Activated CD8-positive, alpha-beta T cell treated with anti-CD3 and anti-CD28 coated beads for 36 hours (primary cell): ENCODE data around the gene KIT. TPM values are rescaled to one million over a fixed set of nuclear protein-coding genes. Genes with fewer than 3 reads are reported as not detected.

Source experiments
- ATAC-seq: fragments of 200-7000 bp; cut with Tn5 transposase; one replicate; pipeline ENCODE4 v1.10.0; 2021; ENCODE audit warnings: mild to moderate bottlenecking, moderate library complexity
- CTCF ChIA-PET: fragments of 350-600 bp; sonication (Branson Sonifier 250); formaldehyde crosslinking; loops from one replicate; lab custom pipeline; 2021; ENCODE audit warnings: antibody characterized with exemption; lab: Charles Lee
- POLR2A ChIA-PET: fragments of 350-600 bp; sonication (Branson Sonifier 250); formaldehyde crosslinking; loops from one replicate; lab custom pipeline; 2021; ENCODE audit warnings: antibody characterized with exemption; lab: Charles Lee
- DNase-seq: peaks from one replicate; pipeline ENCODE4 v3.0.0-alpha.2; 2020
- H3K27ac Mint-ChIP-seq: one replicate; pipeline ENCODE4 v1.8.0; 2021; ENCODE audit warnings: mild to moderate bottlenecking, mixed read lengths
- H3K27me3 Mint-ChIP-seq: one replicate; pipeline ENCODE4 v1.8.0; 2021; ENCODE audit warnings: mixed read lengths
- H3K36me3 Mint-ChIP-seq: one replicate; pipeline ENCODE4 v1.8.0; 2021; ENCODE audit warnings: low read depth, mixed read lengths
- H3K4me1 Mint-ChIP-seq: one replicate; pipeline ENCODE4 v1.8.0; 2021; ENCODE audit warnings: low read depth, mixed read lengths
- H3K4me3 Mint-ChIP-seq: one replicate; pipeline ENCODE4 v1.8.0; 2021; ENCODE audit warnings: mild to moderate bottlenecking, moderate library complexity, mixed read lengths
- H3K9me3 Mint-ChIP-seq: one replicate; pipeline ENCODE4 v1.8.0; 2021; ENCODE audit warnings: mixed read lengths
- CTCF ChIP-seq: fragments of 200-600 bp; IDR thresholded peaks from one replicate; pipeline ENCODE4 v1.8.0; 2022; ENCODE audit warnings: antibody characterized with exemption, mild to moderate bottlenecking
- intact Hi-C: fragments of 100-400 bp; cut with micrococcal nuclease; formaldehyde crosslinking; loops from one replicate; pipeline ENCODE4 v1.10.0; 2022
- total RNA-seq, 2 experiments: library from RNA; stranded (reverse); gene quantifications; one replicate each; pipeline ENCODE4 v1.2.3, GENCODE V29; 2021

KIT gene
- total RNA-seq, 2 experiments from 2014 or later, result 0.27 to 0.58 TPM

- intact Hi-C loops, result no loop called here
- ChIA-PET POLR2A (no interaction called here), CTCF (interaction anchor here (1.4 kb wide), 1 partner anchor 43 kb away, joined by 3 read pairs; no protein-coding TSS in a partner anchor)
- Mint-ChIP-seq H3K27ac (no peak overlapping the region), H3K9me3 (no peaks in the 10 kb centered on the region), H3K36me3 (no peaks in the 10 kb centered on the region), H3K27me3 (no peaks in the 10 kb centered on the region), H3K4me3 (no peak overlapping the region), H3K4me1 (no peaks in the 10 kb centered on the region)
- ATAC-seq, result no peak
- DNase-seq, result no peak
- TF ChIP-seq CTCF, result no peak
These were observed 69.2 kb downstream of the KIT start for GRCh38 chr4:54726907-54727306.

- no peaks in the 10 kb centered on the region for H3K27me3 Mint-ChIP-seq
- H3K4me3 Mint-ChIP-seq, result no peak overlapping the region
- intact Hi-C loops, result no loop called here
- ATAC-seq (no peak), DNase-seq (no peak)
- no peak for TF ChIP-seq CTCF
- no peaks in the 10 kb centered on the region for H3K4me1 Mint-ChIP-seq
- POLR2A ChIA-PET, result no interaction called here
- H3K9me3 Mint-ChIP-seq, result no peaks in the 10 kb centered on the region
- no peaks in the 10 kb centered on the region for H3K36me3 Mint-ChIP-seq
- H3K27ac Mint-ChIP-seq, result no peak overlapping the region
- CTCF ChIA-PET, result no interaction called here
These were observed 69.6 kb downstream of the KIT start for GRCh38 chr4:54727346-54727745.

- Mint-ChIP-seq H3K4me3 (no peak overlapping the region), H3K36me3 (no peaks in the 10 kb centered on the region), H3K9me3 (no peaks in the 10 kb centered on the region), H3K27me3 (no peaks in the 10 kb centered on the region), H3K27ac (no peak overlapping the region), H3K4me1 (no peaks in the 10 kb centered on the region)
- DNase-seq, result no peak
- POLR2A ChIA-PET, result no interaction called here
- CTCF ChIA-PET, result no interaction called here
- TF ChIP-seq CTCF, result no peak
- intact Hi-C loops, result no loop called here
- no peak for ATAC-seq
These were observed 70.6 kb downstream of the KIT start for GRCh38 chr4:54728368-54728767.

GRCh38 chr4:54729256-54729655 is 71.5 kb downstream of the KIT start:
- CTCF ChIA-PET, result no interaction called here

GRCh38 chr4:54730581-54730980 is 72.8 kb downstream of the KIT start:
- H3K9me3 Mint-ChIP-seq, result no peaks in the 10 kb centered on the region
- CTCF ChIA-PET, result no interaction called here
- POLR2A ChIA-PET, result no interaction called here
- no peak for ATAC-seq
- no peaks in the 10 kb centered on the region for H3K4me1 Mint-ChIP-seq
- no peaks in the 10 kb centered on the region for H3K36me3 Mint-ChIP-seq
- DNase-seq, result no peak
- H3K4me3 Mint-ChIP-seq, result no peak overlapping the region
- no peak overlapping the region for H3K27ac Mint-ChIP-seq
- TF ChIP-seq CTCF, result no peak
- intact Hi-C loops, result no loop called here
- no peaks in the 10 kb centered on the region for H3K27me3 Mint-ChIP-seq

More at GRCh38 chr4:54729256-54729655, 71.5 kb downstream of the KIT start:
- POLR2A ChIA-PET, result no interaction called here
- no peaks in the 10 kb centered on the region for H3K9me3 Mint-ChIP-seq
- DNase-seq (no peak), ATAC-seq (no peak)
- no peak overlapping the region for H3K27ac Mint-ChIP-seq
- no peaks in the 10 kb centered on the region for H3K4me1 Mint-ChIP-seq
- intact Hi-C loops, result no loop called here
- no peak overlapping the region for H3K4me3 Mint-ChIP-seq
- TF ChIP-seq CTCF, result no peak
- H3K27me3 Mint-ChIP-seq, result no peaks in the 10 kb centered on the region
- H3K36me3 Mint-ChIP-seq, result no peaks in the 10 kb centered on the region
